ENCODE data around the gene ELOVL5. TPM values are rescaled to one million over a fixed set of nuclear protein-coding genes. Genes with fewer than 3 reads are reported as not detected.

Gene ELOVL5
- total RNA-seq, 2 donors from 2014 or later: 103 to 108 TPM

DNA sequence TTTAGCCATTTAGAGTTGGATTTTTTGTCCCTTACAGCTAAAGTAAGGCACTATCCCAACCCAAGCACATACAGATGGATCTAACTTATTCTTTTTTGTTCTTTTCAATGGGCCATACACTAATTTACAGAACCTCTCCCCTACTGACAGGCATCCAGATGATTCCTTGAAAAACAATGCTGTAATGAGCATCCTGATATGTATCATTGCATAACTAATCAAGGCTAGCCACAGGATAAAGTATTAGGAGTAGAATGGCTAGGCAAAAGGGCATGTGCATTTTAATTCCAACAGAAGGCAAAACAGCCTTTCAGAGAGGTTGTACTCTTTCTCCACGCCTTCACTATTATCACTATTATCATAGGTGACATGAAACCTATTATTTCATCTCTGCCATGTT lies 54.1 kb downstream of the ELOVL5 start:
- H3K4me1 ChIP-seq (ENCODE audit: control insufficient read depth, insufficient read depth, low read length): peaks cover 8% of the 10 kb centered on the region
- Mint-ChIP-seq H3K9me3 (no peaks in the 10 kb centered on the region), H3K4me1 (peaks cover 13% of the 10 kb centered on the region), H3K4me3 (no peak overlapping the region), H3K36me3 (ENCODE audit: low read depth) (peaks cover 18% of the 10 kb centered on the region), H3K27me3 (ENCODE audit: insufficient read depth) (no peaks in the 10 kb centered on the region), H3K27ac (no peak overlapping the region)
- no peak overlapping the region for H3K9ac ChIP-seq (ENCODE audit: extremely low read depth, low read length, poor library complexity, severe bottlenecking)
- WGBS, 2 experiments (ENCODE audit: insufficient coverage in 1 of 2, insufficient read length in 1 of 2): 69% methylated on average over 1 of the region's 1 CpG; no CpG with 5 or more reads in 1 of the 2 experiments
- H3K4me3 ChIP-seq (ENCODE audit: low read length): no peak overlapping the region
- no peak for DNase-seq
- H3K36me3 ChIP-seq (ENCODE audit: control insufficient read depth, insufficient read depth, low read length): peaks cover 19% of the 10 kb centered on the region
- H3K9me3 ChIP-seq (ENCODE audit: control insufficient read depth, low read length): no peaks in the 10 kb centered on the region
- no peaks in the 10 kb centered on the region for H3K27me3 ChIP-seq (ENCODE audit: control insufficient read depth, insufficient read depth, low read length, poor library complexity, severe bottlenecking)
- H3K27ac ChIP-seq (ENCODE audit: low read depth, low read length): no peak overlapping the region
- TF ChIP-seq, protein P1, sequence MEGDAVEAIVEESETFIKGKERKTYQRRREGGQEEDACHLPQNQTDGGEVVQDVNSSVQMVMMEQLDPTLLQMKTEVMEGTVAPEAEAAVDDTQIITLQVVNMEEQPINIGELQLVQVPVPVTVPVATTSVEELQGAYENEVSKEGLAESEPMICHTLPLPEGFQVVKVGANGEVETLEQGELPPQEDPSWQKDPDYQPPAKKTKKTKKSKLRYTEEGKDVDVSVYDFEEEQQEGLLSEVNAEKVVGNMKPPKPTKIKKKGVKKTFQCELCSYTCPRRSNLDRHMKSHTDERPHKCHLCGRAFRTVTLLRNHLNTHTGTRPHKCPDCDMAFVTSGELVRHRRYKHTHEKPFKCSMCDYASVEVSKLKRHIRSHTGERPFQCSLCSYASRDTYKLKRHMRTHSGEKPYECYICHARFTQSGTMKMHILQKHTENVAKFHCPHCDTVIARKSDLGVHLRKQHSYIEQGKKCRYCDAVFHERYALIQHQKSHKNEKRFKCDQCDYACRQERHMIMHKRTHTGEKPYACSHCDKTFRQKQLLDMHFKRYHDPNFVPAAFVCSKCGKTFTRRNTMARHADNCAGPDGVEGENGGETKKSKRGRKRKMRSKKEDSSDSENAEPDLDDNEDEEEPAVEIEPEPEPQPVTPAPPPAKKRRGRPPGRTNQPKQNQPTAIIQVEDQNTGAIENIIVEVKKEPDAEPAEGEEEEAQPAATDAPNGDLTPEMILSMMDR (conservative IDR thresholded peaks at IDR 0.05): no peak

DNA sequence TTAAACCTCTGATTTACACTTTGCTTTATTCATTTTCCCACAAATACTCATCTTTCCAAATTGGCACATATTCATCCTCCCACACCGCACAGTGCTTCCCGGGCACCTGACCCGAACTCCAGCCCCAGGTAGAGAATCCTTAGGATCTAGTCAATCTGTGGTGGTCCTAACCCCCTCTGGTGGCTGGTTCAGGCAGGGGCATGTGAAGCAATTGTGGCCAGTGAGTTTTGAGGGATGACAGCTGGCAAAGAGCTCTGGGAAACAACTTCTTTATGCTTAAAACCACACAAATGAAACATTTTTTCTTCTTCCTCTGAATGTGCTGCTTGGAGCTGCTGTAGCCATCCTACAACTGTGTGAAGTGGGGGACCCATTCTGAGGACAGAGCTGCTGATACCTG lies 54.7 kb downstream of the ELOVL5 start:
- H3K27ac Mint-ChIP-seq: no peak overlapping the region
- WGBS, 2 experiments (ENCODE audit: insufficient coverage in 1 of 2, insufficient read length in 1 of 2): 93% methylated on average over 3 of the region's 3 CpGs; no CpG with 5 or more reads in 1 of the 2 experiments

DNA sequence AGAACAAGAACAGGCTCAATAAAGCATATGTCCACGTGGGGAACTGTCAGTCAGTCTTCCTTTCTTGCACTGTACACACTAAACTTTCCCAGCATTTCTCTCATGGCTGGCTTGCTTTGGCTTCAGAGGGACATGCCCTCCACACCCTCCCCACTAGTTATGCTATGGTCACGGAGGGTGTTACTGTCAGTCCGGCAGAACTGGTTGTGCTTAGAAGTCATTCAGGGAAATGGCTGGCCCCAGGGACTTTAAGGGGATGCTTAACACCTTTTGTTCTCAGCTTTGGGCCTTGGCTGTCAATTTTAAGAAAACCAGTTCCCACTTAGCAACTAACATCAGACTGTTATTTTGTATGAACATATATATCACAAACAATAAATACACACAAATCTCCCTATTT lies 55.1 kb downstream of the ELOVL5 start:
- Histone ChIP-seq H3K4me3 (ENCODE audit: low read length) (no peak overlapping the region), H3K9ac (ENCODE audit: extremely low read depth, low read length, poor library complexity, severe bottlenecking) (no peak overlapping the region), H3K4me1 (ENCODE audit: control insufficient read depth, insufficient read depth, low read length) (peaks cover 8% of the 10 kb centered on the region), H3K36me3 (ENCODE audit: control insufficient read depth, insufficient read depth, low read length) (peaks cover 24% of the 10 kb centered on the region), H3K27me3 (ENCODE audit: control insufficient read depth, insufficient read depth, low read length, poor library complexity, severe bottlenecking) (no peaks in the 10 kb centered on the region), H3K9me3 (ENCODE audit: control insufficient read depth, low read length) (no peaks in the 10 kb centered on the region), H3K27ac (ENCODE audit: low read depth, low read length) (no peak overlapping the region)
- Mint-ChIP-seq H3K9me3 (no peaks in the 10 kb centered on the region), H3K27ac (peak overlapping the region; percentile 28), H3K4me1 (peaks cover 8% of the 10 kb centered on the region), H3K27me3 (ENCODE audit: insufficient read depth) (no peaks in the 10 kb centered on the region), H3K36me3 (ENCODE audit: low read depth) (peaks cover 24% of the 10 kb centered on the region), H3K4me3 (no peak overlapping the region)
- TF ChIP-seq, protein P1 (conservative IDR thresholded peaks at IDR 0.05): no peak
- no peak for DNase-seq
- 97 to 100% methylated on average over 3 of the region's 3 CpGs for WGBS, 2 experiments (ENCODE audit: insufficient coverage in 1 of 2, insufficient read length in 1 of 2)

More for the DNA sequence above, 54.7 kb downstream of the ELOVL5 start:
- TF ChIP-seq, protein P1 (conservative IDR thresholded peaks at IDR 0.05): peak; percentile 90
- Histone ChIP-seq H3K27ac (ENCODE audit: low read depth, low read length) (no peak overlapping the region), H3K4me1 (ENCODE audit: control insufficient read depth, insufficient read depth, low read length) (peaks cover 8% of the 10 kb centered on the region), H3K4me3 (ENCODE audit: low read length) (no peak overlapping the region), H3K9me3 (ENCODE audit: control insufficient read depth, low read length) (no peaks in the 10 kb centered on the region), H3K9ac (ENCODE audit: extremely low read depth, low read length, poor library complexity, severe bottlenecking) (no peak overlapping the region), H3K27me3 (ENCODE audit: control insufficient read depth, insufficient read depth, low read length, poor library complexity, severe bottlenecking) (no peaks in the 10 kb centered on the region), H3K36me3 (ENCODE audit: control insufficient read depth, insufficient read depth, low read length) (peaks cover 24% of the 10 kb centered on the region)
- peak; percentile 88 for DNase-seq
- Mint-ChIP-seq H3K4me3 (no peak overlapping the region), H3K27me3 (ENCODE audit: insufficient read depth) (no peaks in the 10 kb centered on the region), H3K4me1 (peaks cover 10% of the 10 kb centered on the region), H3K36me3 (ENCODE audit: low read depth) (peaks cover 23% of the 10 kb centered on the region), H3K9me3 (no peaks in the 10 kb centered on the region)
